SK-N-MC (cell line): ENCODE results near the gene HOXC5.

Experiments used
- EZH2 ChIP-seq: fragments of 200-600 bp; sonication (generic); IDR thresholded peaks from one replicate; pipeline ENCODE4 v1.6.1; 2017; ENCODE audit warnings: antibody characterized with exemption
- FOXP2 ChIP-seq: optimal IDR thresholded peaks from 2 replicates; pipeline ENCODE3; 2011; ENCODE audit warnings: mild to moderate bottlenecking, moderate library complexity; ENCODE audit not compliant: insufficient read depth; ENCODE audit errors: extremely low read length, control extremely low read depth
- POLR2AphosphoS5 ChIP-seq: IDR thresholded peaks from 2 replicates; pipeline ENCODE4 v1.6.1; 2012; ENCODE audit warnings: mild to moderate bottlenecking, low read depth, low read length, borderline replicate concordance

- TF ChIP-seq EZH2 (no peak), POLR2AphosphoS5 (no peak), FOXP2 (no peak)
Observed at GRCh38 chr12:54034785-54035310, 2.0 kb downstream of the HOXC5 start.
